Neural cell (in vitro differentiated cells): ENCODE measurements around the gene ZGLP1.

Experiments used
- CTCF ChIP-seq: fragments of 450-650 bp; IDR thresholded peaks from 2 replicates; pipeline ENCODE4 v1.5.1; 2014; ENCODE audit warnings: antibody characterized with exemption, mild to moderate bottlenecking, moderate library complexity; ENCODE audit not compliant: poor library complexity, severe bottlenecking
- EP300 ChIP-seq: fragments of 450-650 bp; conservative IDR thresholded peaks from 2 replicates; pipeline ENCODE4 v1.6.1; 2014; ENCODE audit warnings: antibody characterized with exemption, mild to moderate bottlenecking, moderate library complexity; ENCODE audit not compliant: poor library complexity, severe bottlenecking
- EZH2 ChIP-seq: fragments of 200-600, 300-800 bp; shearing (Covaris generic), sonication (generic); IDR thresholded peaks from 2 replicates; pipeline ENCODE4 v1.6.1; 2014; ENCODE audit warnings: antibody characterized with exemption, low read length, borderline replicate concordance, mild to moderate bottlenecking; ENCODE audit not compliant: insufficient read depth, poor library complexity, severe bottlenecking
- MXI1 ChIP-seq: fragments of 450-650 bp; conservative IDR thresholded peaks from 2 replicates; pipeline ENCODE4 v1.6.1; 2014; ENCODE audit warnings: antibody characterized with exemption, mild to moderate bottlenecking; ENCODE audit not compliant: poor library complexity, severe bottlenecking
- POLR2AphosphoS5 ChIP-seq: IDR thresholded peaks from 2 replicates; pipeline ENCODE4 v1.6.1; 2012
- RAD21 ChIP-seq: fragments of 450-650 bp; conservative IDR thresholded peaks from 2 replicates; pipeline ENCODE4 v1.6.1; 2014; ENCODE audit warnings: antibody characterized with exemption, mild to moderate bottlenecking, moderate library complexity
- REST ChIP-seq: IDR thresholded peaks from 2 replicates; pipeline ENCODE4 v1.6.1; 2012; ENCODE audit warnings: borderline replicate concordance
- SMC3 ChIP-seq: fragments of 450-650 bp; conservative IDR thresholded peaks from 2 replicates; pipeline ENCODE4 v1.6.1; 2014; ENCODE audit warnings: antibody characterized with exemption, mild to moderate bottlenecking, moderate library complexity; ENCODE audit not compliant: poor library complexity
- TAF1 ChIP-seq: IDR thresholded peaks from 2 replicates; pipeline ENCODE4 v1.6.1; 2012; ENCODE audit warnings: low read depth

GRCh38 chr19:10333758-10334587 is 24.4 kb upstream of the ZGLP1 start:
- TF ChIP-seq RAD21 (no peak), REST (no peak), CTCF (no peak), EP300 (no peak), MXI1 (no peak), TAF1 (no peak), POLR2AphosphoS5 (no peak), EZH2 (no peak), SMC3 (no peak)
